ENCODE measurements around the gene DNAI2. TPM values are rescaled to one million over a fixed set of nuclear protein-coding genes. Genes with fewer than 3 reads are reported as not detected.
A peak's percentile ranks its signal among the peaks of the same experiment; 100 is the strongest.

Gene DNAI2
- polyA plus RNA-seq, 1 of the 3 experiments (the other 2 are of a cell fraction): not detected

- Histone ChIP-seq H3F3A (replicated peaks; ENCODE audit: insufficient read depth) (no peaks in the 10 kb centered on the region), H3K36me3 (replicated peaks in 1 of 2; ENCODE audit: control insufficient read depth in 1 of 2, insufficient read depth in 2 of 2, low read length in 1 of 2) (no peaks in the 10 kb centered on the region), H3K27ac (ENCODE audit: low read depth in 2 of 2, low read length in 1 of 2) (no peak overlapping the region), H3K9ac (no peak overlapping the region), H3K9me3 (no peaks in the 10 kb centered on the region), H3K79me2 (ENCODE audit: insufficient read depth) (no peaks in the 10 kb centered on the region), H4K20me1 (ENCODE audit: insufficient read depth) (no peaks in the 10 kb centered on the region), H3K4me1 (ENCODE audit: control insufficient read depth in 1 of 2, insufficient read depth in 2 of 2, low read depth in 1 of 2, low read length in 1 of 2) (no peaks in the 10 kb centered on the region), H3K27me3 (ENCODE audit: insufficient read depth) (no peaks in the 10 kb centered on the region), H3K4me3 (ENCODE audit: low read depth in 2 of 2, low read length in 1 of 2) (no peak overlapping the region), H2AFZ (ENCODE audit: low read depth) (no peak overlapping the region), H3K4me2 (no peak overlapping the region), H3K9me2 (no peaks in the 10 kb centered on the region)
- ChIA-PET POLR2A (no interaction called here), CTCF (interaction anchor here (1.1 to 4.4 kb wide), 7 partner anchors 11 to 121 kb away, joined by 3 to 19 read pairs (median 6); partner anchors contain the start of genes BTBD17 and GPR142)
- no peak for DNase-seq
- WGBS (ENCODE audit: low lambda C conversion rate): 12% methylated on average over 7 of the region's 7 CpGs
- TF ChIP-seq USF1 (IDR thresholded peaks at IDR 0.05; ENCODE audit: borderline replicate concordance, low read depth): no peak
- TF ChIP-seq RXRA (IDR thresholded peaks at IDR 0.05; ENCODE audit: borderline replicate concordance, low read depth): no peak
- no peak for TF ChIP-seq GATA2 (CRISPR knock-in tag; IDR thresholded peaks at IDR 0.05)
- TF ChIP-seq REST (IDR thresholded peaks at IDR 0.05; ENCODE audit: low read depth, low read length): no peak
- no peak for TF ChIP-seq GABPA (IDR thresholded peaks at IDR 0.05; ENCODE audit: low read depth)
- no peak for TF ChIP-seq FOSL2 (IDR thresholded peaks at IDR 0.05; ENCODE audit: borderline replicate concordance, low read depth)
Observed at GRCh38 chr17:74336307-74336706, 62.3 kb downstream of the DNAI2 start.

GRCh38 chr17:74337834-74338500 is 63.9 kb downstream of the DNAI2 start:
- CTCF ChIA-PET: interaction anchor here (0.6 to 4.4 kb wide), 9 partner anchors 12 to 1288 kb away, joined by 3 to 19 read pairs (median 3); partner anchors contain the start of genes BTBD17 and GPR142
- no peak overlapping the region for H3K27ac ChIP-seq (ENCODE audit: low read depth in 2 of 2, low read length in 1 of 2)
- H3K9ac ChIP-seq: no peak overlapping the region
- POLR2A ChIA-PET: interaction anchor here (1.2 kb wide), 1 partner anchor 134 kb away, joined by 3 read pairs; the partner anchor contains the start of gene RPL38
- H3K4me1 ChIP-seq (ENCODE audit: control insufficient read depth in 1 of 2, insufficient read depth in 2 of 2, low read depth in 1 of 2, low read length in 1 of 2): no peaks in the 10 kb centered on the region
- H3K36me3 ChIP-seq (replicated peaks in 1 of 2; ENCODE audit: control insufficient read depth in 1 of 2, insufficient read depth in 2 of 2, low read length in 1 of 2): no peaks in the 10 kb centered on the region
- no peaks in the 10 kb centered on the region for H3F3A ChIP-seq (replicated peaks; ENCODE audit: insufficient read depth)
- 36% methylated on average over 9 of the region's 12 CpGs for WGBS (ENCODE audit: low lambda C conversion rate)
- H3K79me2 ChIP-seq (ENCODE audit: insufficient read depth): no peaks in the 10 kb centered on the region
- H3K4me3 ChIP-seq (ENCODE audit: low read depth in 2 of 2, low read length in 1 of 2): no peak overlapping the region
- H3K27me3 ChIP-seq (ENCODE audit: insufficient read depth): no peaks in the 10 kb centered on the region
- H2AFZ ChIP-seq (ENCODE audit: low read depth): no peak overlapping the region
- no peak overlapping the region for H3K4me2 ChIP-seq
- H3K9me2 ChIP-seq: no peaks in the 10 kb centered on the region
- DNase-seq: peak; percentile 36
- no peaks in the 10 kb centered on the region for H3K9me3 ChIP-seq
- no peaks in the 10 kb centered on the region for H4K20me1 ChIP-seq (ENCODE audit: insufficient read depth)
- TF ChIP-seq TAF1 (IDR thresholded peaks at IDR 0.05; ENCODE audit: borderline replicate concordance, low read depth, low read length) (no peak), NFIC (IDR thresholded peaks at IDR 0.05; ENCODE audit: borderline replicate concordance) (no peak), YY1 (IDR thresholded peaks at IDR 0.05; ENCODE audit: low read depth) (no peak), TCF12 (IDR thresholded peaks at IDR 0.05) (no peak), USF2 (IDR thresholded peaks at IDR 0.05; ENCODE audit: borderline replicate concordance, low read depth, low read length) (no peak), EP300 (IDR thresholded peaks at IDR 0.05; ENCODE audit: borderline replicate concordance in 1 of 2, low read depth in 1 of 2, low read length in 1 of 2) (no peak), ZBTB33 (IDR thresholded peaks at IDR 0.05; ENCODE audit: borderline replicate concordance, low read depth) (no peak), IRF3 (IDR thresholded peaks at IDR 0.05; ENCODE audit: low read depth, low read length) (no peak), RFX5 (IDR thresholded peaks at IDR 0.05; ENCODE audit: low read length) (no peak), CHD2 (IDR thresholded peaks at IDR 0.05; ENCODE audit: low read length, partially characterized antibody) (no peak), RAD21 (IDR thresholded peaks at IDR 0.05; ENCODE audit: low read length) (no peak), SIN3A (IDR thresholded peaks at IDR 0.05; ENCODE audit: borderline replicate concordance, low read depth, low read length) (no peak), FOXM1 (IDR thresholded peaks at IDR 0.05; ENCODE audit: low read depth) (no peak)

All from SK-N-SH (cell line).